Measurements from ENCODE around the gene PACC1.

GRCh38 chr1:212375986-212376385, 38.7 kb downstream of the PACC1 start:
- TF ChIP-seq, protein P1, sequence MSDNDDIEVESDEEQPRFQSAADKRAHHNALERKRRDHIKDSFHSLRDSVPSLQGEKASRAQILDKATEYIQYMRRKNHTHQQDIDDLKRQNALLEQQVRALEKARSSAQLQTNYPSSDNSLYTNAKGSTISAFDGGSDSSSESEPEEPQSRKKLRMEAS (IDR thresholded peaks at IDR 0.05; ENCODE audit: insufficient read depth, insufficient read length): no peak
- TF ChIP-seq, protein P2, sequence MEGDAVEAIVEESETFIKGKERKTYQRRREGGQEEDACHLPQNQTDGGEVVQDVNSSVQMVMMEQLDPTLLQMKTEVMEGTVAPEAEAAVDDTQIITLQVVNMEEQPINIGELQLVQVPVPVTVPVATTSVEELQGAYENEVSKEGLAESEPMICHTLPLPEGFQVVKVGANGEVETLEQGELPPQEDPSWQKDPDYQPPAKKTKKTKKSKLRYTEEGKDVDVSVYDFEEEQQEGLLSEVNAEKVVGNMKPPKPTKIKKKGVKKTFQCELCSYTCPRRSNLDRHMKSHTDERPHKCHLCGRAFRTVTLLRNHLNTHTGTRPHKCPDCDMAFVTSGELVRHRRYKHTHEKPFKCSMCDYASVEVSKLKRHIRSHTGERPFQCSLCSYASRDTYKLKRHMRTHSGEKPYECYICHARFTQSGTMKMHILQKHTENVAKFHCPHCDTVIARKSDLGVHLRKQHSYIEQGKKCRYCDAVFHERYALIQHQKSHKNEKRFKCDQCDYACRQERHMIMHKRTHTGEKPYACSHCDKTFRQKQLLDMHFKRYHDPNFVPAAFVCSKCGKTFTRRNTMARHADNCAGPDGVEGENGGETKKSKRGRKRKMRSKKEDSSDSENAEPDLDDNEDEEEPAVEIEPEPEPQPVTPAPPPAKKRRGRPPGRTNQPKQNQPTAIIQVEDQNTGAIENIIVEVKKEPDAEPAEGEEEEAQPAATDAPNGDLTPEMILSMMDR (IDR thresholded peaks at IDR 0.05; ENCODE audit: extremely low read depth in 1 of 2, insufficient read depth in 1 of 2, low read depth in 1 of 2, low read length in 2 of 2): no peak
